K562 (cell line): ENCODE measurements around the gene MAGI2. TPM values are rescaled to one million over a fixed set of nuclear protein-coding genes. Genes with fewer than 3 reads are reported as not detected.

Experiments
- ATAC-seq: fragments of 200-7000 bp; cut with Tn5 transposase; 3 replicates; pipeline ENCODE4 v1.9.1; 2020; ENCODE audit warnings: moderate library complexity
- BruUV-seq: library from RNA; stranded (reverse); fragments of 400-500 nt; replicated peaks from 2 replicates; lab custom pipeline; 2021; lab: Mats Ljungman, UMichigan
- CTCF ChIA-PET: fragments of 300-600 bp; formaldehyde crosslinking; extraction: SDS; loops from one replicate; lab custom pipeline; 2021; ENCODE audit warnings: low intra/inter-chr PET ratio; lab: Yijun Ruan, JAX
- POLR2A ChIA-PET: fragments of 300-600, 350-650 bp; sonication (Branson Sonifier 250); formaldehyde crosslinking; extraction: SDS; loops from one replicate; lab custom pipeline; 2021; ENCODE audit warnings: antibody characterized with exemption, inconsistent platforms; lab: Yijun Ruan, JAX
- DNase-seq, 4 experiments: peaks; one replicate each; pipeline versions ENCODE4 v3.0.0 to v3.0.0-alpha.2; 2011 to 2018; ENCODE audit warnings: low spot score in 3 of 4, mixed read lengths in 3 of 4; ENCODE audit errors: extremely low read depth in 1 of 4
- FAIRE-seq: peaks from 2 replicates; lab custom pipeline; 2011; peaks lifted over from hg19 to GRCh38; lab: Jason Lieb, UNC
- H2AFZ ChIP-seq: 2 replicates; pipeline ENCODE4 v1.6.0; 2011; ENCODE audit warnings: low read depth, low read length, control low read depth, inconsistent platforms
- H3K27ac ChIP-seq: fragments of 200-600 bp; 3 replicates; pipeline ENCODE4 v1.8.0; 2011; ENCODE audit warnings: low read depth, mild to moderate bottlenecking, control low read depth, inconsistent platforms, low read length, moderate library complexity, mixed read lengths; ENCODE audit errors: extremely low read depth
- H3K27me3 ChIP-seq, 2 experiments: fragments of 300-600 bp in 1 of 2; 2 replicates in 1 of 2; 3 replicates in 1 of 2; pipeline versions ENCODE4 v1.6.0 to v1.8.0; 2011; ENCODE audit warnings: inconsistent platforms in 2 of 2, low read length in 2 of 2, mild to moderate bottlenecking in 1 of 2, mixed read lengths in 1 of 2, moderate library complexity in 1 of 2; ENCODE audit not compliant: control insufficient read depth in 2 of 2, insufficient read depth in 2 of 2
- H3K36me3 ChIP-seq: fragments of 300-600 bp; 3 replicates; pipeline ENCODE4 v1.8.0; 2011; ENCODE audit warnings: mild to moderate bottlenecking, low read length, inconsistent platforms; ENCODE audit not compliant: control insufficient read depth, insufficient read depth
- H3K4me1 ChIP-seq, 2 experiments: fragments of 200-600 bp in 1 of 2; replicated peaks in 1 of 2; 2 replicates in 1 of 2; 3 replicates in 1 of 2; pipeline versions ENCODE4 v1.5.1 to v1.8.0; 2011; ENCODE audit warnings: inconsistent platforms in 2 of 2, low read length in 2 of 2, mild to moderate bottlenecking in 1 of 2, mixed read lengths in 1 of 2, moderate library complexity in 1 of 2; ENCODE audit not compliant: control insufficient read depth in 2 of 2, insufficient read depth in 2 of 2
- H3K4me2 ChIP-seq: 2 replicates; pipeline ENCODE4 v1.6.1; 2011; ENCODE audit warnings: low read length, control low read depth, inconsistent platforms, mixed read lengths; ENCODE audit not compliant: insufficient read depth
- H3K4me3 ChIP-seq: fragments of 200-600 bp; sonication (generic), shearing (Covaris generic); 2 replicates; pipeline ENCODE4 v1.5.1; 2016; ENCODE audit warnings: control low read depth, inconsistent platforms
- H3K79me2 ChIP-seq: fragments of 200-600 bp; 3 replicates; pipeline ENCODE4 v1.8.0; 2011; ENCODE audit warnings: low read length, inconsistent platforms; ENCODE audit not compliant: control insufficient read depth, insufficient read depth
- H3K9ac ChIP-seq, 2 experiments: 2 replicates each; pipeline versions ENCODE4 v1.6.0 to v1.6.1; 2011; ENCODE audit warnings: low read depth in 2 of 2, low read length in 2 of 2, control low read depth in 1 of 2, inconsistent platforms in 1 of 2, mild to moderate bottlenecking in 1 of 2, mixed read lengths in 1 of 2; ENCODE audit not compliant: insufficient read depth in 1 of 2
- H3K9me1 ChIP-seq: one replicate; pipeline ENCODE4 v1.6.0; 2011; ENCODE audit warnings: inconsistent platforms, mild to moderate bottlenecking, low read length, moderate library complexity; ENCODE audit not compliant: control insufficient read depth, insufficient read depth
- H3K9me3 ChIP-seq: replicated peaks from 2 replicates; pipeline ENCODE4 v1.5.1; 2011; ENCODE audit warnings: low read depth, low read length, inconsistent platforms; ENCODE audit not compliant: control insufficient read depth, insufficient read depth
- H4K20me1 ChIP-seq: replicated peaks from 2 replicates; pipeline ENCODE4 v1.6.1; 2011; ENCODE audit warnings: low read length, inconsistent platforms, mixed read lengths; ENCODE audit not compliant: control insufficient read depth, insufficient read depth
- ARHGAP35 ChIP-seq: fragments of 450-650 bp; IDR thresholded peaks from 2 replicates; pipeline ENCODE4 v1.6.1; 2018; ENCODE audit not compliant: partially characterized antibody
- ATF3 ChIP-seq, 2 experiments: fragments of 450-650 bp in 1 of 2; sonication (generic) in 1 of 2; formaldehyde crosslinking in 1 of 2; IDR thresholded peaks in 1 of 2; conservative IDR thresholded peaks in 1 of 2; 2 replicates each; pipeline versions ENCODE4 v1.6.1 to v1.8.1; 2016 to 2023; ENCODE audit warnings: mild to moderate bottlenecking in 2 of 2, moderate library complexity in 2 of 2, inconsistent platforms in 1 of 2, missing genetic modification reagents in 1 of 2
- CC2D1A ChIP-seq: fragments of 450-650 bp; IDR thresholded peaks from 2 replicates; pipeline ENCODE4 v1.6.1; 2017; ENCODE audit warnings: mild to moderate bottlenecking
- GTF2E2 ChIP-seq: fragments of 200-800 bp; sonication (Bioruptor generic); IDR thresholded peaks from 2 replicates; pipeline ENCODE4 v1.6.1; 2016; ENCODE audit warnings: missing genetic modification characterization, missing compliant biosample characterization
- HDAC6 ChIP-seq: IDR thresholded peaks from 2 replicates; pipeline ENCODE4 v1.6.1; 2012; ENCODE audit warnings: low read depth, mild to moderate bottlenecking, control low read depth, inconsistent platforms, low read length, moderate library complexity
- HMBOX1 ChIP-seq: sonication (generic); IDR thresholded peaks from 2 replicates; pipeline ENCODE4 v1.6.1; 2016
- POLR2A ChIP-seq: fragments of 450-650 bp; conservative IDR thresholded peaks from 2 replicates; pipeline ENCODE4 v1.6.1; 2016
- RBM17 ChIP-seq: fragments of 200-400 bp; formaldehyde crosslinking; IDR thresholded peaks from 2 replicates; pipeline ENCODE4 v1.6.1; 2017; ENCODE audit warnings: low read depth, mild to moderate bottlenecking, low read length, borderline replicate concordance
- ZC3H8 ChIP-seq: fragments of 450-650 bp; IDR thresholded peaks from 2 replicates; pipeline ENCODE4 v1.6.1; 2017
- ZNF24 ChIP-seq: fragments of 450-650 bp; IDR thresholded peaks from 2 replicates; pipeline ENCODE4 v1.6.1; 2016
- ZNF41 ChIP-seq: fragments of 250-450 bp; sonication (Bioruptor Pico); conservative IDR thresholded peaks from 2 replicates; pipeline ENCODE4 v1.4.0; 2020; ENCODE audit warnings: mild to moderate bottlenecking
- ZNF77 ChIP-seq: fragments of 250-450 bp; sonication (Bioruptor Pico); IDR thresholded peaks from 2 replicates; pipeline ENCODE4 v1.5.0; 2020
- ZNF79 ChIP-seq: fragments of 250-450 bp; sonication (Bioruptor Pico); IDR thresholded peaks from 2 replicates; pipeline ENCODE4 v1.4.0; 2020; ENCODE audit warnings: low read depth, mild to moderate bottlenecking, moderate library complexity
- WGBS: fragments of 100-300 bp; shearing (Covaris generic); methylation state at CpG from one replicate; pipeline ENCODE4 v1.1.6; 2016; ENCODE audit warnings: low coverage, mixed read lengths; ENCODE audit not compliant: insufficient coverage; ENCODE audit errors: missing lambda C conversion rate; 5-methylcytosine and 5-hydroxymethylcytosine counted together
- in situ Hi-C: fragments of 300-500 bp; cut with MboI; formaldehyde crosslinking; loops from 4 replicates; pipeline ENCODE4 v1.15.0; 2018; ENCODE audit warnings: inconsistent platforms, mixed read lengths
- intact Hi-C: fragments of 100-400 bp; cut with micrococcal nuclease; formaldehyde crosslinking; loops from 2 replicates; pipeline ENCODE4 v1.14.2; 2022
- polyA plus RNA-seq, 8 experiments: library from polyadenylated mRNA; depleted of rRNA in 4 of 8; stranded (reverse) in 5 of 8; unstranded in 3 of 8; fragments of >200 nt; fragmentation: Nextera tagmentation in 2 of 8; fragmentation: Illumina TruSeq in 1 of 8; extraction: Ambion mirVana in 2 of 8; extraction: Trizol in 1 of 8; gene quantifications; 2 replicates each; pipeline versions ENCODE4 v1.2.1 to v1.2.3, GENCODE V29; 2011 to 2014; ENCODE audit warnings: inconsistent platforms in 1 of 8, missing spikeins in 1 of 8
- total RNA-seq, 7 experiments: library from RNA; depleted of rRNA in 6 of 7; stranded (reverse); fragments of >200 nt in 6 of 7; fragmentation: Illumina TruSeq in 2 of 7; extraction: Trizol in 2 of 7; gene quantifications; 2 replicates each; pipeline versions ENCODE4 v1.2.1 to v1.2.3, GENCODE V29; 2011 to 2021; ENCODE audit warnings: low replicate concordance in 1 of 7
- TF ChIP-seq, protein P1 (sequence below), 2 experiments: fragments of 450-650 bp; conservative IDR thresholded peaks; 2 replicates each; pipeline ENCODE4 v1.6.1; 2017; ENCODE audit warnings: mild to moderate bottlenecking in 2 of 2, moderate library complexity in 2 of 2
- TF ChIP-seq, protein P2 (sequence below): fragments of 450-650 bp; IDR thresholded peaks from 2 replicates; pipeline ENCODE4 v1.6.1; 2017; ENCODE audit warnings: antibody characterized with exemption

The MAGI2 gene
- total and polyA plus RNA-seq, 9 of the 15 experiments (the other 6 are each of a cell fraction or from before 2014, with no cell fraction given): 0.27 to 1.4 (median 0.70) TPM

GRCh38 chr7:78389022-78389421, 1064.4 kb downstream of the MAGI2 start:
- H3K9me3 ChIP-seq: no peaks in the 10 kb centered on the region
- in situ Hi-C loops (no loop called here), intact Hi-C loops (no loop called here)
- no TSS peak for BruUV-seq
- no peaks in the 10 kb centered on the region for H3K36me3 ChIP-seq
- ChIA-PET POLR2A (no interaction called here), CTCF (no interaction called here)
- no peak overlapping the region for H3K27ac ChIP-seq
- no peak overlapping the region for H2AFZ ChIP-seq
- no peaks in the 10 kb centered on the region for H3K79me2 ChIP-seq
- H3K4me3 ChIP-seq: no peak overlapping the region
- H3K9me1 ChIP-seq: no peaks in the 10 kb centered on the region
- no peak overlapping the region for H3K9ac ChIP-seq
- H3K27me3 ChIP-seq: no peaks in the 10 kb centered on the region
- DNase-seq (no peak), FAIRE-seq (no peak), ATAC-seq (no peak)
- H3K4me1 ChIP-seq: no peaks in the 10 kb centered on the region
- TF ChIP-seq ZNF79 (CRISPR knock-in tag) (no peak), POLR2A (no peak), HDAC6 (no peak), RBM17 (no peak), HMBOX1 (no peak), ARHGAP35 (no peak), ZNF24 (no peak), ZC3H8 (no peak), GTF2E2 (tag) (no peak), ZNF41 (CRISPR knock-in tag) (no peak), CC2D1A (no peak), ATF3 (IDR thresholded peaks at IDR 0.05) (no peak), ATF3 (CRISPR knock-in tag; conservative IDR thresholded peaks at IDR 0.05) (no peak), ZNF77 (no peak)
- TF ChIP-seq, protein P1, sequence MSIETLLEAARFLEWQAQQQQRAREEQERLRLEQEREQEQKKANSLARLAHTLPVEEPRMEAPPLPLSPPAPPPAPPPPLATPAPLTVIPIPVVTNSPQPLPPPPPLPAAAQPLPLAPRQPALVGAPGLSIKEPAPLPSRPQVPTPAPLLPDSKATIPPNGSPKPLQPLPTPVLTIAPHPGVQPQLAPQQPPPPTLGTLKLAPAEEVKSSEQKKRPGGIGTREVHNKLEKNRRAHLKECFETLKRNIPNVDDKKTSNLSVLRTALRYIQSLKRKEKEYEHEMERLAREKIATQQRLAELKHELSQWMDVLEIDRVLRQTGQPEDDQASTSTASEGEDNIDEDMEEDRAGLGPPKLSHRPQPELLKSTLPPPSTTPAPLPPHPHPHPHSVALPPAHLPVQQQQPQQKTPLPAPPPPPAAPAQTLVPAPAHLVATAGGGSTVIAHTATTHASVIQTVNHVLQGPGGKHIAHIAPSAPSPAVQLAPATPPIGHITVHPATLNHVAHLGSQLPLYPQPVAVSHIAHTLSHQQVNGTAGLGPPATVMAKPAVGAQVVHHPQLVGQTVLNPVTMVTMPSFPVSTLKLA (conservative IDR thresholded peaks at IDR 0.05): no peak
- TF ChIP-seq, protein P2, sequence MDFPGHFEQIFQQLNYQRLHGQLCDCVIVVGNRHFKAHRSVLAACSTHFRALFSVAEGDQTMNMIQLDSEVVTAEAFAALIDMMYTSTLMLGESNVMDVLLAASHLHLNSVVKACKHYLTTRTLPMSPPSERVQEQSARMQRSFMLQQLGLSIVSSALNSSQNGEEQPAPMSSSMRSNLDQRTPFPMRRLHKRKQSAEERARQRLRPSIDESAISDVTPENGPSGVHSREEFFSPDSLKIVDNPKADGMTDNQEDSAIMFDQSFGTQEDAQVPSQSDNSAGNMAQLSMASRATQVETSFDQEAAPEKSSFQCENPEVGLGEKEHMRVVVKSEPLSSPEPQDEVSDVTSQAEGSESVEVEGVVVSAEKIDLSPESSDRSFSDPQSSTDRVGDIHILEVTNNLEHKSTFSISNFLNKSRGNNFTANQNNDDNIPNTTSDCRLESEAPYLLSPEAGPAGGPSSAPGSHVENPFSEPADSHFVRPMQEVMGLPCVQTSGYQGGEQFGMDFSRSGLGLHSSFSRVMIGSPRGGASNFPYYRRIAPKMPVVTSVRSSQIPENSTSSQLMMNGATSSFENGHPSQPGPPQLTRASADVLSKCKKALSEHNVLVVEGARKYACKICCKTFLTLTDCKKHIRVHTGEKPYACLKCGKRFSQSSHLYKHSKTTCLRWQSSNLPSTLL: no peak
- 2% methylated on average over 4 of the region's 4 CpGs for WGBS
- H4K20me1 ChIP-seq: no peaks in the 10 kb centered on the region
- H3K4me2 ChIP-seq: no peak overlapping the region
